Measurements from ENCODE around the gene NRXN3. TPM values are rescaled to one million over a fixed set of nuclear protein-coding genes. Genes with fewer than 3 reads are reported as not detected.

The NRXN3 gene
- total RNA-seq, 1 experiment from 2014 or later, result not detected

- Histone ChIP-seq H2AFZ (no peak overlapping the region), H3K27me3 (ENCODE audit: insufficient read depth, low read depth) (peaks cover 43% of the 10 kb centered on the region), H3K79me2 (ENCODE audit: low read depth) (no peaks in the 10 kb centered on the region), H3K27ac (no peak overlapping the region), H3K36me3 (ENCODE audit: low read depth) (no peaks in the 10 kb centered on the region), H3K4me3 (no peak overlapping the region), H3F3A (ENCODE audit: insufficient read depth, low read depth) (no peaks in the 10 kb centered on the region), H3K4me2 (no peak overlapping the region), H3K4me1 (replicated peaks; ENCODE audit: insufficient read depth) (no peaks in the 10 kb centered on the region), H3K9me3 (ENCODE audit: insufficient read depth, low read depth) (no peaks in the 10 kb centered on the region), H3K9me2 (ENCODE audit: insufficient read depth) (no peaks in the 10 kb centered on the region), H4K20me1 (ENCODE audit: insufficient read depth) (no peaks in the 10 kb centered on the region)
- ChIA-PET POLR2A (ENCODE audit: unreplicated experiment) (interaction anchor here (0.6 kb wide), 1 partner anchor 1645 kb away, joined by 3 read pairs; no protein-coding TSS in a partner anchor), CTCF (no interaction called here)
- no peak for DNase-seq
- intact Hi-C loops (cut with micrococcal nuclease; ENCODE audit: unreplicated experiment), result no loop called here
- BruUV-seq (replicated peaks), result no TSS peak
- TF ChIP-seq, protein P1, sequence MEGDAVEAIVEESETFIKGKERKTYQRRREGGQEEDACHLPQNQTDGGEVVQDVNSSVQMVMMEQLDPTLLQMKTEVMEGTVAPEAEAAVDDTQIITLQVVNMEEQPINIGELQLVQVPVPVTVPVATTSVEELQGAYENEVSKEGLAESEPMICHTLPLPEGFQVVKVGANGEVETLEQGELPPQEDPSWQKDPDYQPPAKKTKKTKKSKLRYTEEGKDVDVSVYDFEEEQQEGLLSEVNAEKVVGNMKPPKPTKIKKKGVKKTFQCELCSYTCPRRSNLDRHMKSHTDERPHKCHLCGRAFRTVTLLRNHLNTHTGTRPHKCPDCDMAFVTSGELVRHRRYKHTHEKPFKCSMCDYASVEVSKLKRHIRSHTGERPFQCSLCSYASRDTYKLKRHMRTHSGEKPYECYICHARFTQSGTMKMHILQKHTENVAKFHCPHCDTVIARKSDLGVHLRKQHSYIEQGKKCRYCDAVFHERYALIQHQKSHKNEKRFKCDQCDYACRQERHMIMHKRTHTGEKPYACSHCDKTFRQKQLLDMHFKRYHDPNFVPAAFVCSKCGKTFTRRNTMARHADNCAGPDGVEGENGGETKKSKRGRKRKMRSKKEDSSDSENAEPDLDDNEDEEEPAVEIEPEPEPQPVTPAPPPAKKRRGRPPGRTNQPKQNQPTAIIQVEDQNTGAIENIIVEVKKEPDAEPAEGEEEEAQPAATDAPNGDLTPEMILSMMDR (conservative IDR thresholded peaks at IDR 0.05), result no peak
- TF ChIP-seq EZH2 (IDR thresholded peaks at IDR 0.05; ENCODE audit: low read depth), result no peak
These were observed 52.6 kb downstream of the NRXN3 start for GRCh38 chr14:78222746-78223145.

- no peak overlapping the region for H2AFZ ChIP-seq
- TF ChIP-seq, protein P1 (conservative IDR thresholded peaks at IDR 0.05), result no peak
- ChIA-PET CTCF (no interaction called here), POLR2A (ENCODE audit: unreplicated experiment) (no interaction called here)
- no peak for DNase-seq
- no peaks in the 10 kb centered on the region for H3K4me1 ChIP-seq (replicated peaks; ENCODE audit: insufficient read depth)
- H3K4me3 ChIP-seq, result no peak overlapping the region
- H3K9me2 ChIP-seq (ENCODE audit: insufficient read depth), result no peaks in the 10 kb centered on the region
- no peaks in the 10 kb centered on the region for H3K9me3 ChIP-seq (ENCODE audit: insufficient read depth, low read depth)
- H3K27me3 ChIP-seq (ENCODE audit: insufficient read depth, low read depth), result peaks cover 56% of the 10 kb centered on the region
- BruUV-seq (replicated peaks), result no TSS peak
- H4K20me1 ChIP-seq (ENCODE audit: insufficient read depth), result no peaks in the 10 kb centered on the region
- H3K27ac ChIP-seq, result no peak overlapping the region
- H3F3A ChIP-seq (ENCODE audit: insufficient read depth, low read depth), result no peaks in the 10 kb centered on the region
- H3K36me3 ChIP-seq (ENCODE audit: low read depth), result no peaks in the 10 kb centered on the region
- no peak overlapping the region for H3K4me2 ChIP-seq
- no peaks in the 10 kb centered on the region for H3K79me2 ChIP-seq (ENCODE audit: low read depth)
- intact Hi-C loops (cut with micrococcal nuclease; ENCODE audit: unreplicated experiment), result no loop called here
These were observed 57.3 kb downstream of the NRXN3 start for GRCh38 chr14:78227248-78228077.

GRCh38 chr14:78228702-78229327 lies 58.6 kb downstream of the NRXN3 start:
- no TSS peak for BruUV-seq (replicated peaks)
- Histone ChIP-seq H3F3A (ENCODE audit: insufficient read depth, low read depth) (no peaks in the 10 kb centered on the region), H3K4me3 (no peak overlapping the region), H3K27ac (no peak overlapping the region), H2AFZ (no peak overlapping the region), H4K20me1 (ENCODE audit: insufficient read depth) (no peaks in the 10 kb centered on the region), H3K79me2 (ENCODE audit: low read depth) (no peaks in the 10 kb centered on the region), H3K9me3 (ENCODE audit: insufficient read depth, low read depth) (no peaks in the 10 kb centered on the region), H3K4me2 (no peak overlapping the region), H3K9me2 (ENCODE audit: insufficient read depth) (no peaks in the 10 kb centered on the region), H3K27me3 (ENCODE audit: insufficient read depth, low read depth) (peaks cover 56% of the 10 kb centered on the region), H3K4me1 (replicated peaks; ENCODE audit: insufficient read depth) (no peaks in the 10 kb centered on the region), H3K36me3 (ENCODE audit: low read depth) (no peaks in the 10 kb centered on the region)
- TF ChIP-seq EZH2 (IDR thresholded peaks at IDR 0.05; ENCODE audit: low read depth), result no peak
- TF ChIP-seq, protein P1 (conservative IDR thresholded peaks at IDR 0.05), result no peak
- no peak for DNase-seq
- ChIA-PET POLR2A (ENCODE audit: unreplicated experiment) (interaction anchor here (0.6 kb wide), 1 partner anchor 21 kb away, joined by 3 read pairs; no protein-coding TSS in a partner anchor), CTCF (no interaction called here)
- intact Hi-C loops (cut with micrococcal nuclease; ENCODE audit: unreplicated experiment), result no loop called here

Data from PC-9 (cell line).